Panc1 (cell line): ENCODE results near the gene ACADSB.

Source experiments
- CTCF ChIP-seq: fragments of 450-650 bp; IDR thresholded peaks from 2 replicates; pipeline ENCODE4 v1.5.1; 2017; ENCODE audit warnings: mild to moderate bottlenecking
- TCF7L2 ChIP-seq: IDR thresholded peaks from 2 replicates; pipeline ENCODE4 v1.6.1; 2011; ENCODE audit warnings: mild to moderate bottlenecking, low read depth, low read length, inconsistent platforms
- TF ChIP-seq, protein P1 (sequence below), 2 experiments: IDR thresholded peaks; 2 replicates each; pipeline ENCODE4 v1.6.1; 2011 to 2012; ENCODE audit warnings: low read depth in 2 of 2, control low read depth in 1 of 2, low read length in 1 of 2, mild to moderate bottlenecking in 1 of 2, moderate library complexity in 1 of 2; ENCODE audit not compliant: insufficient read depth in 1 of 2

DNA sequence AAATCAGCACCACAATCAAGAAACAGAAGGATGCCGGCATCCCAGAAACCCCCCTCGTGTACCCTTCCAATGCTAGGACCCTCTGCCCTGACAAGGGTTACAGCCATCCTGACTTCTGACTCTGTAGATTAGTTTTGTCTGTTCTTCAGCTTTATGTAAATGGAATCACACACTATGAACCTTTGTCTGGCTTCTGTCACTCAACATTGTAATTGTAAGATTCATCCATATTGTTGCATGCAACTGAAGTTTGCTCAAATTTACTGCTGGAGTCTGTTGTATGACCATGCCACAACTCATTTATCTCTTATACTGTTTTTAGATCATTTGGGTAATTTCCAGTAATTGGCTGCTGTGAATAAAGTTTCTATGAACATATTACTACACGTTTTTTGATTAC, 8.7 kb upstream of the ACADSB start:
- TF ChIP-seq TCF7L2, result no peak
- no peak for TF ChIP-seq CTCF
- TF ChIP-seq, protein P1, sequence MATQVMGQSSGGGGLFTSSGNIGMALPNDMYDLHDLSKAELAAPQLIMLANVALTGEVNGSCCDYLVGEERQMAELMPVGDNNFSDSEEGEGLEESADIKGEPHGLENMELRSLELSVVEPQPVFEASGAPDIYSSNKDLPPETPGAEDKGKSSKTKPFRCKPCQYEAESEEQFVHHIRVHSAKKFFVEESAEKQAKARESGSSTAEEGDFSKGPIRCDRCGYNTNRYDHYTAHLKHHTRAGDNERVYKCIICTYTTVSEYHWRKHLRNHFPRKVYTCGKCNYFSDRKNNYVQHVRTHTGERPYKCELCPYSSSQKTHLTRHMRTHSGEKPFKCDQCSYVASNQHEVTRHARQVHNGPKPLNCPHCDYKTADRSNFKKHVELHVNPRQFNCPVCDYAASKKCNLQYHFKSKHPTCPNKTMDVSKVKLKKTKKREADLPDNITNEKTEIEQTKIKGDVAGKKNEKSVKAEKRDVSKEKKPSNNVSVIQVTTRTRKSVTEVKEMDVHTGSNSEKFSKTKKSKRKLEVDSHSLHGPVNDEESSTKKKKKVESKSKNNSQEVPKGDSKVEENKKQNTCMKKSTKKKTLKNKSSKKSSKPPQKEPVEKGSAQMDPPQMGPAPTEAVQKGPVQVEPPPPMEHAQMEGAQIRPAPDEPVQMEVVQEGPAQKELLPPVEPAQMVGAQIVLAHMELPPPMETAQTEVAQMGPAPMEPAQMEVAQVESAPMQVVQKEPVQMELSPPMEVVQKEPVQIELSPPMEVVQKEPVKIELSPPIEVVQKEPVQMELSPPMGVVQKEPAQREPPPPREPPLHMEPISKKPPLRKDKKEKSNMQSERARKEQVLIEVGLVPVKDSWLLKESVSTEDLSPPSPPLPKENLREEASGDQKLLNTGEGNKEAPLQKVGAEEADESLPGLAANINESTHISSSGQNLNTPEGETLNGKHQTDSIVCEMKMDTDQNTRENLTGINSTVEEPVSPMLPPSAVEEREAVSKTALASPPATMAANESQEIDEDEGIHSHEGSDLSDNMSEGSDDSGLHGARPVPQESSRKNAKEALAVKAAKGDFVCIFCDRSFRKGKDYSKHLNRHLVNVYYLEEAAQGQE (IDR thresholded peaks at IDR 0.05; ENCODE audit: insufficient read depth in 1 of 2, low read depth in 2 of 2, low read length in 1 of 2), result no peak
